ENCODE results near the gene MRPL3.

DNA sequence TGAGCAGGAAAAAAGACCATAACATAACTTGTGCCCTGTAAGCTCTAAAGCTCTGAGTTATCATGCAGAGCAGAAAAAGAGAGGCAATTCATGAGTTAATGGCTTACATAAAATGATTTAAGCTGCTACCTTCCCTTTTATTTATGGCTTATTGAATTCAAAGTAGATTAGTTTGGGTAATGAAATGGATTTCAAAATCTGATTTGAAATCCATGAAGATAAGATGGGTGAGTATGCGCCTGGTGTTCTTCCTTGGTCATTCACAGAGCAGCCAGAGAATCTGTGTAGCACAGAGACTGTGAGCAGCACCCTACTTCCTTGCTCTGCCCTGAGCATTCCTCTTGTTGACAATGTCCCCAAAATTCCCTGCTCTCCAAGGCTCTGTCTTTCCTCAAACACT is 36.2 kb upstream of the MRPL3 start:
- TF ChIP-seq, protein P1, sequence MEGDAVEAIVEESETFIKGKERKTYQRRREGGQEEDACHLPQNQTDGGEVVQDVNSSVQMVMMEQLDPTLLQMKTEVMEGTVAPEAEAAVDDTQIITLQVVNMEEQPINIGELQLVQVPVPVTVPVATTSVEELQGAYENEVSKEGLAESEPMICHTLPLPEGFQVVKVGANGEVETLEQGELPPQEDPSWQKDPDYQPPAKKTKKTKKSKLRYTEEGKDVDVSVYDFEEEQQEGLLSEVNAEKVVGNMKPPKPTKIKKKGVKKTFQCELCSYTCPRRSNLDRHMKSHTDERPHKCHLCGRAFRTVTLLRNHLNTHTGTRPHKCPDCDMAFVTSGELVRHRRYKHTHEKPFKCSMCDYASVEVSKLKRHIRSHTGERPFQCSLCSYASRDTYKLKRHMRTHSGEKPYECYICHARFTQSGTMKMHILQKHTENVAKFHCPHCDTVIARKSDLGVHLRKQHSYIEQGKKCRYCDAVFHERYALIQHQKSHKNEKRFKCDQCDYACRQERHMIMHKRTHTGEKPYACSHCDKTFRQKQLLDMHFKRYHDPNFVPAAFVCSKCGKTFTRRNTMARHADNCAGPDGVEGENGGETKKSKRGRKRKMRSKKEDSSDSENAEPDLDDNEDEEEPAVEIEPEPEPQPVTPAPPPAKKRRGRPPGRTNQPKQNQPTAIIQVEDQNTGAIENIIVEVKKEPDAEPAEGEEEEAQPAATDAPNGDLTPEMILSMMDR (conservative IDR thresholded peaks at IDR 0.05; ENCODE audit: low read depth, low read length) = no peak
- TF ChIP-seq EZH2 (IDR thresholded peaks at IDR 0.05; ENCODE audit: borderline replicate concordance, low read depth, low read length, poor library complexity, severe bottlenecking) = no peak
